GM18511 (cell line): ENCODE results near the gene HECW1.
"Not testable (repeated sequence)": the region's sequence is repeated elsewhere in the genome, so short reads cannot be mapped to it uniquely, and the experiment has no call there.

Source experiments
- ATAC-seq: cut with Tn5 transposase; IDR thresholded peaks from one replicate; pipeline ENCODE4 v1.9.1; 2021; ENCODE audit warnings: mild to moderate bottlenecking, moderate library complexity; ENCODE audit not compliant: unreplicated experiment

HECW1 gene

DNA sequence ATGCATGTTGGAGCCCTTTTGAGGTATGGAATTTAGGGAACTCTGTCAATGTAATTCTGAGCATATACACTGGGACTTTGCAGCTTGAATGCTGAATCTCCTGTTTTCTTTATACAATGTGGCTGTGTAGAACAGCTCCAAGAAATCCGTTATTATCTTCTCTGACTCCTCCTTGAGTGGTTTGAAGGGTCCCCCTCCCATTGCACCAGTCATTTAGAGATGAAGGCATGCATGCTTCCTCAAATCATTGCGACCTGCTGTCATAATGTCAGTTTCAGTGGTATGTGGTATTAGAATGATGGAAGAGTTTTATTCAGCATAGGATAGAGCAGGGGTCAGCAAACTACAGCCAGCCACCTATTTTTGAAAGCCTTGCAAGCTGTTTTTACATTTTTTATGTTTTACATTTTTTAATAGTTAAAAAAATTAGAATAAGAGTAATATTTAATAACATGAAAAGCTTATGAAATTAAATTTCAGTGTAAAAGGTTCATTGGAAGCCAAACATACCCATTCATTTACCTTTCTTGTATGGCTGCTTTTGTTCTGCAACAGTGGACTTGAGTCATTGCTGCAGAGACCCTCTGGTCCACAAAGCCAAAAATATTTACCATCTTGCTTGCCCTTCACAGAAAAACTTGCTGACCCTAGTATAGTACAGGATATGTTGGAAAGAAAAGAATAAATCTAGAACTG lies 478.6 kb downstream of the HECW1 start:
- peak; percentile 76 for ATAC-seq

DNA sequence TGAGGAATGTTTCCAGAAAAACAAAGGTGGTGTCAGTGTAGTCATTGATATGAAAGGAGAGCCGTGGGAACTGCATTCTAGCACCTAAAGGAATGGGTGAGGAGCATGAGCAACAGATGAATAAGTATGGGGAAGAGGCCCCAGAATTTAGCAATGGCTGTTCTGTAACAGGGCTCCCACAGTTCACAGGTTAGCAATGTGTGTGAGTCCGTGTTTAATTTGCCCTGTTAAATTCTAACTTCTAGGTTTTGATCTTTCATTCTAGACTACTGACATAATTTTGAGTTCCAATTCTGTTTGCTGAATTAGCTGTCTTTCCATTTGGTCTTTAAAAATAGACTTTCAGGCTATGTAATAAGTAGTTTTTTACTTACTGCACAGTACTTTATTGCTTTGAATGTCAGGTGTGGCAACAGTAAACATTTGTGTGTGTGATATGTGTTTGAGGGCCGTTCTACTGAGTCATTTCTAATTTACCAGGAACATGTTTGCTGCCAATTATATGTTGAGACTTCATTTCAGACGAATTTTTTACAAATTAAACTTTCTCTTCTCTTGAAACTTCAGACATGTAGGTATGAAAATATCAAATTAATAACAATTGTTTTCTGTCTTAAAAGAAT lies 479.2 kb downstream of the HECW1 start:
- ATAC-seq = peak; percentile 34

- no peak for ATAC-seq
Observed at GRCh38 chr7:43592326-43592725, 479.9 kb downstream of the HECW1 start.

DNA sequence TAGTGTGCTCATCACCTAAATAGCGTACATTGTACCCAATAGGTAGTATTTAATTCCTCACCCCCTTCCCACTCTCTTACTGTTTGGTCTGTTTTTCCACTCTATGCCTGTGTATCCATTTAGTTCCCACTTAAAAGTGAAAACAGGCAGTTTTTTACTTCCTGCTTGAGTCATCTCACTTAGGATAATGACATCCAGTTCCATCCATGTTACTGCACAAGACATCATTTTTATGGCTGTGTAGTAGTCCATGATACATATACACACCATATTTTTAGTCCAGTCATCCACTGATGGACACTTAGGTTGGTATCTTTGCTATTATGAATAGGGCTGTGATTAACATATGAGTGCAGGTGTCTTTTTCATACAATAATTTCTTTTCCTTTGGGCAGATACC lies 480.6 kb downstream of the HECW1 start:
- no peak for ATAC-seq

DNA sequence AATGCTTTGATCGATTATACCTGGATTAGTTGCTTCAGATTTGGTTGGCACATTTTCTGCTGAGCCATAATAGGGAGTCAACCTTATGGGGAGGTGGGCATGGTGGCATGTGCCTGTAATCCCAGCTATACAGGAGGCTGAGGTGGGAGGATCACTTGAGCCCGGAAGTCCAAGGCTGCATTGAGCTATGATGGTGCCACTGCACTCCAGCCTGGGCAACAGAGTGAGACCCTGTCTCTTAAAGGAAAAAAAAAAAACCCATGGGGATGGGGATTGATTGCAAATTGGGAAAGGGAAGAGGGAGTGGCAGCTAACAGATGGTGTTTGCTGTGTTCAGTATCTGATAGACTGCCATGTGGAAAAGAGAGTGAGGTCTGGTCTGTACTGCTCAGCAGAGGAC lies 481.6 kb downstream of the HECW1 start:
- ATAC-seq = no peak

DNA sequence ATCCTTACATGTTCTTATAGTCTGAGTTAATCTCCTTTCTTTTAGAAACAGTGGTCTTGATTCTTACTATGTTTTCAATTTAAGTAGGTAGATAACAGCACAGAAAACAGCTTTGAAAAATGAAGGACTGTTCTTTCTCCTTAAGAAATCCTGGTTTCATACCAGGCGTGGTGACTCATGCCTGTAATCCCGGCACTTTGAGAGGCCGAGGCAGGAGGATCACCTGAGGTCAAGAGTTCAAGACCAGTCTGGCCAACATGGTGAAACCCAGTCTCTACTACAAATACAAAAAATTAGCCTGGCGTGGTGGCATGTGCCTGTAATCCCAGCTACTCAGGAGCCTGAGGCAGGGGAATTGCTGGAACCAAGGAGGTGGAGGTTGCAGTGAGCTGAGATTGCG lies 484.0 kb downstream of the HECW1 start:
- ATAC-seq = not testable (repeated sequence)

DNA sequence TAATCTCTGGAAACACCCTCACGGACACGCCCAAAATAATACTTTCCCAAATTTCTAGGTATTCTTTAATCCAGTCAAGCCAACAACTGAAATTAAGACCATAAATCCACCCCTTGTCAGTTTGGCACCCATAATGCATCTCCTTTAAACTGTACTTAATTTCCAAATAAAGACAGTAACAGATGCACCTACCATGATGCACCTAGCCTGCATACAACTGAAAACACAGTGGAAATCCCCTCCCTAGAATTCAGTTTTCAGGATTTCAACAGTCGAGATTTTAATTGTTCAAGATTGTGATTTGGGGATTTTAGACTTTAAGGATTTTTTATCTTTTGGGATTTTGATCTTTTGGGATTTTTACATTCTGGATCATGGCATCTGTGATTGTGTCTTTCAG lies 487.6 kb downstream of the HECW1 start:
- no peak for ATAC-seq

DNA sequence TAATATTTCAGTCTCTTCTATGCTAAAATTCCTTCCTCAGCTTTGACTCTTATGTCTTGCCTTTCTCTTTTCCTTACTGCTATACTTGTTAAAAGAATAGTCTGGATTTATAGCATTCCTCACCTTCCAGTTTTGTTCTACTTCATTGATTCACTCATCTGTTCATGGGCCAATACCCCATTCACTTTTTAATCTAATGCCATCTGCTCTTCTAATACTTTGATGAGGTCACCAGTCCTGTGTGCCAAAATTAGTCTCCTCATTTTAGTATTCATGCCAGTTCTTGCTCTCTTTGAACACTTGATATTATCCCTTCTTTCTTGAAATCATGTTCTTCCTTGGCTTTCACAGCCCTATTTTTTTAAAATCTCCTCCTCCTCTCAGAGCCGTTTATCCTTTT lies 489.8 kb downstream of the HECW1 start:
- no peak for ATAC-seq

- ATAC-seq = no peak
Observed at GRCh38 chr7:43604251-43604650, 491.8 kb downstream of the HECW1 start.

- no peak for ATAC-seq
Observed at GRCh38 chr7:43609097-43609496, 496.6 kb downstream of the HECW1 start.

DNA sequence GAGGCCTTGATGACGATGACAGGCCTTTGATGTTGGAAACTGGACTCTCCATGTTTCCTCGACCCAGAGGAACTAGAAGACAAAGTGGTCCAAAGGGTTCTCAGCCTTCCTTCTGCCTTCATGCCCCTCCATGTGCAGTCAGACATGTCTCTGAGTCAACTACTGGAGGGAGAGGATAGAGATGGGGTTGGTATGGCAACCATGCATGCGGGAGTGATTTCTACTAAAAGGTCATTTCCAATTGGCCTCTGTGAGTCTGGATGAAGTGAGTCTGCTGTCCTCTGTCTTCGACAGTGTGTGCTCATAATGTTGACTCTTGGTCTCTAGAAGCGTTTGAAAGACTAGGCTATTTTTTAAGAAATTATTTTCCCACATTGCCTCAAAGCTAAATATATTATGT lies 499.7 kb downstream of the HECW1 start:
- no peak for ATAC-seq

DNA sequence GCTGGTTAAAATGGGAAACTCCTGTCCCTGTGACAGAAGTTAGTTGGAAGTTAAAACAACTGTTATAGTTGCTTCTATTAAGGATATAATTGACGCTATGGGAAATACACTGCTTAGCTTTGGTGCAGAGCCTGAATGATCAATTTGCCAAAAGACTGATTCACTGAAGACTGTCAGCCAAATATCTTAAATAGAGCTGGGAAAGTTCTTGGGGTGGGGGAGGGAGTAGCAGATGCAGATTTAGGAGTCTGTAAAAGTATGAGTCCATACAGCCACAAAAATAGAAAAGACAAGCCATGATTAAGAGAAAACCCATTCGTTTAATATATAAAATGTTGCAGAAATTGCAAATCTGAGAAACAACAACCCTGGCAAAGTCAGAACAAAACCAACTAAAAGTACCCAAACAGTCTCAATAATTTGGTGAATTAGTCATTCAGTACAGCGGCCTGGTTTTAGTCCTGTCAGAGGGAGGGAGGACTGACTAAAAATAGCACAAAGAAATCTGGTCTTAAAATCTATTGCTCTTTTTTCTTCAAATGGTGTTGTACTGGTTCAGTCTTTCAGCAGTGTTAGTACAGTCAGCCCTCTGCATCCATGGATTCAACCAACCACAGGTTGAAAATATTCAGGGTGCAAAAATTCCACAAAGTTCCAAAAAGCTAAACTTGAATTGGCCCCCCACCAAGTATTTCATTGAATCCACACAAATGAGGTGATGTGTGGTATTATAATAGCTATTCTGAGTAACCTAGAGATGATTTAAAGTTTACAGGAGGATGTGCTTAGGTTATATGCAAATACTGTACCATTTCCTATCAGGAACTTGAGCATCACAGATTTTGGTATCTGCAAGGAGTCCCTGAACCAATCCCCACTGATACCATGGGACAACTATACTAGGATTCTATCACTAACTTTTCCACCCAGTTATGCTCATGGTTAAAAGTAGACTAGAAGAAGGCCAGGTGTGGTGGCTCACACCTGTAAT lies 500.4 kb downstream of the HECW1 start:
- peak; percentile 81 for ATAC-seq
